GM19468 (cell line): Measurements from ENCODE around the gene POU4F2.
"Not testable (repeated sequence)": the region's sequence is repeated elsewhere in the genome, so short reads cannot be mapped to it uniquely, and the experiment has no call there.

Experiments
- ATAC-seq: cut with Tn5 transposase; IDR thresholded peaks from one replicate; pipeline ENCODE4 v1.9.1; 2021; ENCODE audit warnings: mild to moderate bottlenecking, moderate library complexity, moderate number of reproducible peaks; ENCODE audit not compliant: unreplicated experiment; ENCODE audit errors: extremely low read depth

The POU4F2 gene

GRCh38 chr4:146654687-146655520, 16.2 kb downstream of the POU4F2 start:
- ATAC-seq = no peak

- ATAC-seq = no peak
These were observed 16.8 kb downstream of the POU4F2 start for GRCh38 chr4:146655521-146655856.

- no peak for ATAC-seq
These were observed 22.7 kb downstream of the POU4F2 start for GRCh38 chr4:146661367-146661766.

GRCh38 chr4:146663968-146664311, 25.2 kb downstream of the POU4F2 start:
- ATAC-seq = not testable (repeated sequence)

GRCh38 chr4:146674829-146675570, 36.3 kb downstream of the POU4F2 start:
- ATAC-seq = no peak
